IMR-90 (cell line): ENCODE results near the gene PHF8. TPM values are rescaled to one million over a fixed set of nuclear protein-coding genes. Genes with fewer than 3 reads are reported as not detected.
A peak's percentile ranks its signal among the peaks of the same experiment; 100 is the strongest.

Experiments used
- ATAC-seq: fragments of 200-7000 bp; cut with Tn5 transposase; 2 replicates; pipeline ENCODE4 v1.9.1; 2020; ENCODE audit warnings: low read depth, mild to moderate bottlenecking, moderate library complexity
- BruUV-seq: library from RNA; stranded (reverse); fragments of 400-500 nt; replicated peaks from 2 replicates; lab custom pipeline; 2021; lab: Mats Ljungman, UMichigan
- CTCF ChIA-PET: fragments of 300-600 bp; formaldehyde crosslinking; extraction: SDS; loops from one replicate; lab custom pipeline; 2021; ENCODE audit warnings: antibody characterized with exemption; lab: Yijun Ruan, JAX
- POLR2A ChIA-PET: fragments of 300-600 bp; sonication (Branson Sonifier 250); formaldehyde crosslinking; loops from one replicate; lab custom pipeline; 2022; ENCODE audit warnings: antibody characterized with exemption; ENCODE audit not compliant: unreplicated experiment; lab: Charles Lee
- DNase-seq: peaks from one replicate; pipeline ENCODE4 v3.0.0; 2013
- H2AFZ ChIP-seq: replicated peaks from 2 replicates; pipeline ENCODE3; 2013; ENCODE audit warnings: low read length, mild to moderate bottlenecking; ENCODE audit not compliant: poor library complexity
- H2AK5ac ChIP-seq: 2 replicates; pipeline ENCODE4 v1.6.1; 2013; ENCODE audit warnings: low read depth, low read length, inconsistent platforms
- H2AK9ac ChIP-seq: replicated peaks from 2 replicates; pipeline ENCODE3; 2013; ENCODE audit warnings: mild to moderate bottlenecking, low read depth, low read length, moderate library complexity; ENCODE audit not compliant: poor library complexity
- H2BK120ac ChIP-seq: 2 replicates; pipeline ENCODE4 v1.6.1; 2013; ENCODE audit warnings: low read depth, low read length, inconsistent platforms
- H2BK15ac ChIP-seq: 3 replicates; pipeline ENCODE4 v1.6.1; 2013; ENCODE audit warnings: low read depth, low read length, inconsistent platforms
- H2BK20ac ChIP-seq: 2 replicates; pipeline ENCODE4 v1.6.1; 2013; ENCODE audit warnings: low read depth, mild to moderate bottlenecking, inconsistent platforms, low read length, moderate library complexity
- H2BK5ac ChIP-seq: 2 replicates; pipeline ENCODE4 v1.6.1; 2013; ENCODE audit warnings: mild to moderate bottlenecking, low read depth, low read length, inconsistent platforms; ENCODE audit not compliant: poor library complexity, severe bottlenecking
- H3K14ac ChIP-seq: replicated peaks from 2 replicates; pipeline ENCODE4 v1.6.1; 2013; ENCODE audit warnings: low read depth, low read length, inconsistent platforms
- H3K18ac ChIP-seq: 2 replicates; pipeline ENCODE4 v1.6.1; 2013; ENCODE audit warnings: low read depth, low read length, control low read depth
- H3K23ac ChIP-seq: 2 replicates; pipeline ENCODE4 v1.6.1; 2013; ENCODE audit warnings: low read depth, low read length, inconsistent platforms
- H3K27ac ChIP-seq: 2 replicates; pipeline ENCODE4 v1.5.1; 2013; ENCODE audit warnings: mild to moderate bottlenecking, control low read depth, low read length; ENCODE audit not compliant: insufficient read depth
- H3K27me3 ChIP-seq: 2 replicates; pipeline ENCODE4 v1.6.1; 2013; ENCODE audit warnings: low read length; ENCODE audit not compliant: control insufficient read depth, insufficient read depth
- H3K36me3 ChIP-seq: 2 replicates; pipeline ENCODE4 v1.6.1; 2013; ENCODE audit warnings: low read length, mixed read lengths; ENCODE audit not compliant: control insufficient read depth, insufficient read depth
- H3K4ac ChIP-seq: 2 replicates; pipeline ENCODE4 v1.6.1; 2013; ENCODE audit warnings: low read depth, low read length, inconsistent platforms
- H3K4me1 ChIP-seq: 2 replicates; pipeline ENCODE4 v1.6.1; 2013; ENCODE audit warnings: low read length, mixed read lengths; ENCODE audit not compliant: control insufficient read depth, insufficient read depth
- H3K4me2 ChIP-seq: 2 replicates; pipeline ENCODE4 v1.6.1; 2013; ENCODE audit warnings: low read depth, mild to moderate bottlenecking, control low read depth, low read length, moderate library complexity
- H3K4me3 ChIP-seq: 2 replicates; pipeline ENCODE4 v1.5.1; 2013; ENCODE audit warnings: low read depth, mild to moderate bottlenecking, control low read depth, low read length, moderate library complexity; ENCODE audit not compliant: insufficient read depth
- H3K56ac ChIP-seq: 2 replicates; pipeline ENCODE4 v1.6.1; 2013; ENCODE audit warnings: low read length, inconsistent platforms; ENCODE audit not compliant: insufficient read depth; ENCODE audit errors: extremely low read depth
- H3K79me1 ChIP-seq, 2 experiments: 2 replicates each; pipeline ENCODE4 v1.6.1; 2013; ENCODE audit warnings: low read length in 2 of 2, inconsistent platforms in 1 of 2, low read depth in 1 of 2
- H3K9ac ChIP-seq: 2 replicates; pipeline ENCODE4 v1.6.1; 2013; ENCODE audit warnings: low read depth, low read length, control low read depth
- H3K9me1 ChIP-seq: 2 replicates; pipeline ENCODE4 v1.6.1; 2013; ENCODE audit warnings: low read length, inconsistent platforms; ENCODE audit not compliant: insufficient read depth
- H3K9me3 ChIP-seq: 2 replicates; pipeline ENCODE4 v1.6.1; 2013; ENCODE audit warnings: low read length; ENCODE audit not compliant: control insufficient read depth, insufficient read depth
- H4K20me1 ChIP-seq: 2 replicates; pipeline ENCODE4 v1.6.1; 2013; ENCODE audit warnings: low read length, inconsistent platforms; ENCODE audit not compliant: insufficient read depth
- H4K5ac ChIP-seq: 2 replicates; pipeline ENCODE4 v1.6.1; 2013; ENCODE audit warnings: mild to moderate bottlenecking, low read depth, low read length, control low read depth
- H4K8ac ChIP-seq, 2 experiments: 2 replicates each; pipeline ENCODE4 v1.6.1; 2013; ENCODE audit warnings: low read depth in 2 of 2, low read length in 2 of 2, control low read depth in 1 of 2, inconsistent platforms in 1 of 2
- H4K91ac ChIP-seq: 2 replicates; pipeline ENCODE4 v1.6.1; 2013; ENCODE audit warnings: low read depth, low read length, inconsistent platforms; ENCODE audit not compliant: insufficient read depth
- CEBPB ChIP-seq: IDR thresholded peaks from 2 replicates; pipeline ENCODE4 v1.6.1; 2012; ENCODE audit warnings: low read depth, low read length, improper control_type of control experiment
- CHD1 ChIP-seq: IDR thresholded peaks from 2 replicates; pipeline ENCODE4 v1.6.1; 2012; ENCODE audit warnings: low read depth, low read length, improper control_type of control experiment
- MAFK ChIP-seq: IDR thresholded peaks from 2 replicates; pipeline ENCODE4 v1.6.1; 2012; ENCODE audit warnings: low read depth, low read length, improper control_type of control experiment
- NFE2L2 ChIP-seq: fragments of 150-350 bp; IDR thresholded peaks from 2 replicates; pipeline ENCODE4 v1.6.1; 2016; ENCODE audit warnings: low read depth, mild to moderate bottlenecking, low read length
- WGBS, 2 experiments: methylation state at CpG; one replicate each; pipeline versions ENCODE4 v1.1.5 to v1.1.7; 2013; ENCODE audit warnings: missing lambda C conversion rate in 2 of 2; ENCODE audit not compliant: insufficient read length in 1 of 2; ENCODE audit errors: extremely low coverage in 2 of 2; 5-methylcytosine and 5-hydroxymethylcytosine counted together
- dilution Hi-C: fragments of 300-500 bp; cut with HindIII; formaldehyde crosslinking; loops from one replicate; pipeline ENCODE4 v1.14.3; 2018; ENCODE audit warnings: low sequenced_read_pairs; ENCODE audit not compliant: unreplicated experiment
- in situ Hi-C: fragments of 300-500 bp; cut with MboI; formaldehyde crosslinking; loops from 3 replicates; pipeline ENCODE4 v1.14.3; 2019; ENCODE audit warnings: low sequenced_read_pairs, inconsistent platforms, mixed read lengths
- intact Hi-C: fragments of 100-400 bp; cut with micrococcal nuclease; formaldehyde crosslinking; loops from 2 replicates; pipeline ENCODE4 v1.10.0; 2022
- polyA plus RNA-seq, 3 experiments: library from polyadenylated mRNA; depleted of rRNA; stranded (reverse); fragments of >200 nt; gene quantifications; 2 replicates each; pipeline ENCODE4 v1.2.3, GENCODE V29; 2012; ENCODE audit warnings: low replicate concordance in 1 of 3
- total RNA-seq: library from RNA; depleted of rRNA; stranded (reverse); fragments of >200 nt; gene quantifications from 2 replicates; pipeline ENCODE4 v1.2.3, GENCODE V29; 2012
- TF ChIP-seq, protein P1 (sequence below): fragments of 150-350 bp; IDR thresholded peaks from 2 replicates; pipeline ENCODE4 v1.6.1; 2017; ENCODE audit warnings: mild to moderate bottlenecking, antibody characterized with exemption, low read length, low read depth

Gene PHF8
- total and polyA plus RNA-seq, 2 of the 4 experiments (the other 2 are of a cell fraction): 12.8 to 15.2 TPM

DNA sequence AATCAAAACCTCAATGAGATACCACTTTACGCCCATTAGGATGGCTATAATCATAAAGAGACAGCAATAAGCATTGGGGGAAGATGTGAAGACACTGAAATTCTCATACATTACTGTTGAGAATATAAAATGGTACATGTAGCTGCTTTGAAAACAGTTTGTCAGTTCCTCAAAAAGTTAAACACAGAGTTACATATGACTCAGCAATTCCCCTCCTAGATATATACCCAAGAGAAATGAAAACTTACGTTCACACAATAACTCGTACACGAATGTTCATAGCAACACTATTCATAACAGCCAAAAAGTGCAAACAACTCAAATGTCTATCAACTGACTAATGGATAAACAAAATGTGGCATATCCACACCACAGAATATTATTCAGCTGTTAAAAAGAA is 36.6 kb downstream of the PHF8 start:
- Histone ChIP-seq H3K14ac (no peak overlapping the region), H3K79me1 (no peaks in the 10 kb centered on the region), H3K36me3 (peaks cover 8% of the 10 kb centered on the region), H3K4me1 (no peaks in the 10 kb centered on the region), H3K9ac (no peak overlapping the region), H3K23ac (no peak overlapping the region), H3K56ac (no peak overlapping the region), H2BK15ac (no peak overlapping the region), H3K18ac (no peak overlapping the region), H2AK9ac (no peak overlapping the region), H4K20me1 (no peaks in the 10 kb centered on the region), H3K27me3 (no peaks in the 10 kb centered on the region), H2BK5ac (no peak overlapping the region), H3K9me1 (no peaks in the 10 kb centered on the region), H2BK120ac (no peak overlapping the region), H2AFZ (no peak overlapping the region), H4K8ac (no peak overlapping the region), H3K9me3 (no peaks in the 10 kb centered on the region), H3K4me2 (no peak overlapping the region), H4K91ac (no peak overlapping the region), H2AK5ac (no peak overlapping the region), H3K4me3 (no peak overlapping the region), H2BK20ac (no peak overlapping the region), H3K4ac (no peak overlapping the region), H3K27ac (no peak overlapping the region), H4K5ac (no peak overlapping the region)
- TF ChIP-seq, protein P1, sequence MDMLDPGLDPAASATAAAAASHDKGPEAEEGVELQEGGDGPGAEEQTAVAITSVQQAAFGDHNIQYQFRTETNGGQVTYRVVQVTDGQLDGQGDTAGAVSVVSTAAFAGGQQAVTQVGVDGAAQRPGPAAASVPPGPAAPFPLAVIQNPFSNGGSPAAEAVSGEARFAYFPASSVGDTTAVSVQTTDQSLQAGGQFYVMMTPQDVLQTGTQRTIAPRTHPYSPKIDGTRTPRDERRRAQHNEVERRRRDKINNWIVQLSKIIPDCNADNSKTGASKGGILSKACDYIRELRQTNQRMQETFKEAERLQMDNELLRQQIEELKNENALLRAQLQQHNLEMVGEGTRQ: no peak
- TF ChIP-seq CEBPB (no peak), MAFK (0 out of 2 replicates have a peak, but pooled peaks have one; percentile 14), CHD1 (no peak), NFE2L2 (peak; percentile 74)
- WGBS, 2 experiments: no CpG with 5 or more reads among the region's 4 CpGs
- ATAC-seq: no peak
- intact Hi-C loops: no loop called here
- no TSS peak for BruUV-seq
- POLR2A ChIA-PET: no interaction called here
- CTCF ChIA-PET: interaction anchor here (1.8 kb wide), 1 partner anchor 9 kb away, joined by 3 read pairs; no protein-coding TSS in a partner anchor
- dilution Hi-C loops: no loop called here
- in situ Hi-C loops: no loop called here
- no peak for DNase-seq
